ENCODE measurements around the gene ENG. TPM values are rescaled to one million over a fixed set of nuclear protein-coding genes. Genes with fewer than 3 reads are reported as not detected.
A peak's percentile ranks its signal among the peaks of the same experiment; 100 is the strongest.

ENG gene
- total and polyA plus RNA-seq, 2 experiments from 2014 or later = 1.4 to 2.6 TPM

DNA sequence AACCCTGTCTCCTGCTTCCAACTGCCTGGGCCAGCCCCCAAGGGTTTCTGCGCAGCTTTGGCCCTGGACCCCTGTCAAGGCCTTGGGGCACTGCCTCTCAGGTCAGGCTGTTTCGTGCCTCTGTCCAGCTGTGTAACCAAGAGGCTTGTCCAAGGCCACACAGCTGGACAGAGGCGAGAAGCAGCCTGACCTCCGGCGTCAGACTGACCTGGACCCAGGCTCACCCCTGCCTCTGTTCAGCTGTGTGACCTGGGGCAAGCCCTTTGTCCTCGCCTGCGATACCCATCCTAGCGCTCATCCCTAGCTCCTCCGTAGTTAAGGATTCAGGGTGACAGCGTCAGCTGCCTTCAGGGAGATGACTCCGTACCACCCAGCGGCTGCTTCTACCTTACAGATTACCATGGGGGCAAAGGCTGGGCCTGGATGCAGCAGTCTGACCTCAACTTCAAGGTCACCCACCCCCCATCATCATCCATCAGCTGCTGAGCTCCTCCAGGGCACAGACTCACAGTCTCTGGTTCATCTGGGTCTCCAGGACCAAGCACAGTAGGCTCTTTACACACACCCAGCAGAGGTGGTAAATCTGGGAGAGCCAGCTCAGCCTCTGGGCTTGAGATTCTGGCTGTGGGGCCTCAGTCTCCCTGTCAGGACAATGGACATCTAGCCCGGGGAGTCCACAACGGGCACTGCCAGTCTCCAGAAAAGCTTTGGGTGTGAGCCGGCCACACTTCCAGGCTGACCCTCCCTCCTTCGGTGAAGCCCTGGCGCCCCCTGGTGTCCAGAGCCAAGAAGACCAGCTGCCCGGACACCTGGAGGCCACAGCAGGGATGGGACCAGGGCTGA is 15.1 kb upstream of the ENG start:
- H3K27me3 Mint-ChIP-seq (ENCODE audit: insufficient read depth, low read depth, poor library complexity) = peaks cover 14% of the 10 kb centered on the region
- ATAC-seq = peak; percentile 91
- H3K27ac Mint-ChIP-seq = no peak overlapping the region

DNA sequence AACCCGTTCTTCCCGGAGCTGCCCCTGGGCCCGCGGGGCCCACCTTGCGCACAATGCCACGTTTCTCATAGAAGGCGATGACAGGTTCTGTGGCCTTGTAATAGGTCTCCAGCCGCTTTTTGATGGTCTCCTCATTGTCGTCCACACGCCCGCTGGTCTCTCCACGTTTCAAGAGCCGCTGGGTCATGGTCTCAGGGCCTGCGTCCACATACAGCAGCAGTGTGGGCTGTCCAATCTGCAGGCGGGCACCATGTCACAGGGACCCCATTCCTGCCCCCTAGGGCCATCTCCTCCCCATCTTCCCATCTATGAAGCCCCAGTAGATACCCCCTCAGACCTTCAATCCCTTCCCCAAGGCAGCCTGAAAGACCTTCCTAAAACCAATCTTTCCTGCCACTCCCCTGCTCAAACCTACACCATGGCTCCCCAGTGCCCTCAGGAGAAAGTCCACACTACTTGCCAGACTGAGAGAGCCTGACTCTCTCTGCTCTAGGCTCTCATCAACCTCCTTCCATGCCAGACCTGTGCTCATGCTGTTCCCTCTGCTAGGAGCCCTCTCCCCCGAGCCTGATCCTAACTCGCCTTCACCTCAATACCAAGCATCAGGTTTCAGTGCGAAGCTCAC is 13.9 kb upstream of the ENG start:
- no peak overlapping the region for H3K4me3 ChIP-seq
- Mint-ChIP-seq H3K4me3 (no peak overlapping the region; the same call in 2 of the 3 replicates), H3K27me3 (ENCODE audit: insufficient read depth, low read depth, poor library complexity) (peaks cover 14% of the 10 kb centered on the region), H3K27ac (no peak overlapping the region), H3K9me3 (no peaks in the 10 kb centered on the region), H3K36me3 (ENCODE audit: low read depth) (0 out of 3 replicates have a peak, but pooled peaks cover 4% of the 10 kb centered on the region), H3K4me1 (peaks cover 20% of the 10 kb centered on the region)
- H3K27ac ChIP-seq (ENCODE audit: low read depth) = no peak overlapping the region
- H2AFZ ChIP-seq = no peak overlapping the region
- no peaks in the 10 kb centered on the region for H3K27me3 ChIP-seq (ENCODE audit: insufficient read depth)
- H3F3A ChIP-seq (replicated peaks; ENCODE audit: low read depth) = 0 out of 2 replicates have a peak, but pooled peaks cover 7% of the 10 kb centered on the region
- no peaks in the 10 kb centered on the region for H3K79me2 ChIP-seq (replicated peaks; ENCODE audit: insufficient read depth)
- no peaks in the 10 kb centered on the region for H3K36me3 ChIP-seq (ENCODE audit: insufficient read depth)
- H3K4me1 ChIP-seq (ENCODE audit: insufficient read depth) = no peaks in the 10 kb centered on the region; the same call in 1 of the 2 replicates
- H3K4me2 ChIP-seq = no peak overlapping the region
- H3K9me2 ChIP-seq (ENCODE audit: insufficient read depth) = no peaks in the 10 kb centered on the region
- DNase-seq (ENCODE audit: low spot score) (no peak), ATAC-seq (peak; percentile 38)
- H4K20me1 ChIP-seq (replicated peaks; ENCODE audit: insufficient read depth) = no peaks in the 10 kb centered on the region
- TF ChIP-seq, protein P1, sequence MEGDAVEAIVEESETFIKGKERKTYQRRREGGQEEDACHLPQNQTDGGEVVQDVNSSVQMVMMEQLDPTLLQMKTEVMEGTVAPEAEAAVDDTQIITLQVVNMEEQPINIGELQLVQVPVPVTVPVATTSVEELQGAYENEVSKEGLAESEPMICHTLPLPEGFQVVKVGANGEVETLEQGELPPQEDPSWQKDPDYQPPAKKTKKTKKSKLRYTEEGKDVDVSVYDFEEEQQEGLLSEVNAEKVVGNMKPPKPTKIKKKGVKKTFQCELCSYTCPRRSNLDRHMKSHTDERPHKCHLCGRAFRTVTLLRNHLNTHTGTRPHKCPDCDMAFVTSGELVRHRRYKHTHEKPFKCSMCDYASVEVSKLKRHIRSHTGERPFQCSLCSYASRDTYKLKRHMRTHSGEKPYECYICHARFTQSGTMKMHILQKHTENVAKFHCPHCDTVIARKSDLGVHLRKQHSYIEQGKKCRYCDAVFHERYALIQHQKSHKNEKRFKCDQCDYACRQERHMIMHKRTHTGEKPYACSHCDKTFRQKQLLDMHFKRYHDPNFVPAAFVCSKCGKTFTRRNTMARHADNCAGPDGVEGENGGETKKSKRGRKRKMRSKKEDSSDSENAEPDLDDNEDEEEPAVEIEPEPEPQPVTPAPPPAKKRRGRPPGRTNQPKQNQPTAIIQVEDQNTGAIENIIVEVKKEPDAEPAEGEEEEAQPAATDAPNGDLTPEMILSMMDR (conservative IDR thresholded peaks at IDR 0.05; ENCODE audit: low read depth in 2 of 2) = no peak
- TF ChIP-seq NANOG (IDR thresholded peaks at IDR 0.05; ENCODE audit: borderline replicate concordance) (no peak), POLR2AphosphoS5 (IDR thresholded peaks at IDR 0.05; ENCODE audit: low read depth) (no peak), CREB1 (CRISPR knock-in tag; IDR thresholded peaks at IDR 0.05; ENCODE audit: low read depth) (no peak), JUNB (IDR thresholded peaks at IDR 0.05; ENCODE audit: unreplicated experiment) (no peak), ZNF114 (CRISPR knock-in tag; IDR thresholded peaks at IDR 0.05) (no peak), STAT1 (IDR thresholded peaks at IDR 0.05; ENCODE audit: unreplicated experiment) (no peak)
- TF ChIP-seq, protein P2, sequence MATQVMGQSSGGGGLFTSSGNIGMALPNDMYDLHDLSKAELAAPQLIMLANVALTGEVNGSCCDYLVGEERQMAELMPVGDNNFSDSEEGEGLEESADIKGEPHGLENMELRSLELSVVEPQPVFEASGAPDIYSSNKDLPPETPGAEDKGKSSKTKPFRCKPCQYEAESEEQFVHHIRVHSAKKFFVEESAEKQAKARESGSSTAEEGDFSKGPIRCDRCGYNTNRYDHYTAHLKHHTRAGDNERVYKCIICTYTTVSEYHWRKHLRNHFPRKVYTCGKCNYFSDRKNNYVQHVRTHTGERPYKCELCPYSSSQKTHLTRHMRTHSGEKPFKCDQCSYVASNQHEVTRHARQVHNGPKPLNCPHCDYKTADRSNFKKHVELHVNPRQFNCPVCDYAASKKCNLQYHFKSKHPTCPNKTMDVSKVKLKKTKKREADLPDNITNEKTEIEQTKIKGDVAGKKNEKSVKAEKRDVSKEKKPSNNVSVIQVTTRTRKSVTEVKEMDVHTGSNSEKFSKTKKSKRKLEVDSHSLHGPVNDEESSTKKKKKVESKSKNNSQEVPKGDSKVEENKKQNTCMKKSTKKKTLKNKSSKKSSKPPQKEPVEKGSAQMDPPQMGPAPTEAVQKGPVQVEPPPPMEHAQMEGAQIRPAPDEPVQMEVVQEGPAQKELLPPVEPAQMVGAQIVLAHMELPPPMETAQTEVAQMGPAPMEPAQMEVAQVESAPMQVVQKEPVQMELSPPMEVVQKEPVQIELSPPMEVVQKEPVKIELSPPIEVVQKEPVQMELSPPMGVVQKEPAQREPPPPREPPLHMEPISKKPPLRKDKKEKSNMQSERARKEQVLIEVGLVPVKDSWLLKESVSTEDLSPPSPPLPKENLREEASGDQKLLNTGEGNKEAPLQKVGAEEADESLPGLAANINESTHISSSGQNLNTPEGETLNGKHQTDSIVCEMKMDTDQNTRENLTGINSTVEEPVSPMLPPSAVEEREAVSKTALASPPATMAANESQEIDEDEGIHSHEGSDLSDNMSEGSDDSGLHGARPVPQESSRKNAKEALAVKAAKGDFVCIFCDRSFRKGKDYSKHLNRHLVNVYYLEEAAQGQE (IDR thresholded peaks at IDR 0.05; ENCODE audit: unreplicated experiment) = no peak
- TF ChIP-seq, protein P3, sequence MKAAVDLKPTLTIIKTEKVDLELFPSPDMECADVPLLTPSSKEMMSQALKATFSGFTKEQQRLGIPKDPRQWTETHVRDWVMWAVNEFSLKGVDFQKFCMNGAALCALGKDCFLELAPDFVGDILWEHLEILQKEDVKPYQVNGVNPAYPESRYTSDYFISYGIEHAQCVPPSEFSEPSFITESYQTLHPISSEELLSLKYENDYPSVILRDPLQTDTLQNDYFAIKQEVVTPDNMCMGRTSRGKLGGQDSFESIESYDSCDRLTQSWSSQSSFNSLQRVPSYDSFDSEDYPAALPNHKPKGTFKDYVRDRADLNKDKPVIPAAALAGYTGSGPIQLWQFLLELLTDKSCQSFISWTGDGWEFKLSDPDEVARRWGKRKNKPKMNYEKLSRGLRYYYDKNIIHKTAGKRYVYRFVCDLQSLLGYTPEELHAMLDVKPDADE (IDR thresholded peaks at IDR 0.05) = no peak

More for the DNA sequence above, 15.1 kb upstream of the ENG start:
- Mint-ChIP-seq H3K4me1 (peaks cover 20% of the 10 kb centered on the region), H3K4me3 (no peak overlapping the region), H3K9me3 (no peaks in the 10 kb centered on the region), H3K36me3 (ENCODE audit: low read depth) (0 out of 3 replicates have a peak, but pooled peaks cover 4% of the 10 kb centered on the region)
- Histone ChIP-seq H3K9me2 (ENCODE audit: insufficient read depth) (no peaks in the 10 kb centered on the region), H3K4me1 (ENCODE audit: insufficient read depth) (no peaks in the 10 kb centered on the region; the same call in 1 of the 2 replicates), H3K4me2 (no peak overlapping the region), H3K36me3 (ENCODE audit: insufficient read depth) (no peaks in the 10 kb centered on the region), H3K27ac (ENCODE audit: low read depth) (no peak overlapping the region), H3K4me3 (no peak overlapping the region), H3F3A (replicated peaks; ENCODE audit: low read depth) (0 out of 2 replicates have a peak, but pooled peaks cover 7% of the 10 kb centered on the region), H3K79me2 (replicated peaks; ENCODE audit: insufficient read depth) (no peaks in the 10 kb centered on the region), H4K20me1 (replicated peaks; ENCODE audit: insufficient read depth) (no peaks in the 10 kb centered on the region), H2AFZ (no peak overlapping the region), H3K27me3 (ENCODE audit: insufficient read depth) (no peaks in the 10 kb centered on the region)
- TF ChIP-seq, protein P1 (conservative IDR thresholded peaks at IDR 0.05; ENCODE audit: low read depth in 2 of 2) = peak; percentile 79 to 98
- TF ChIP-seq, protein P3 (IDR thresholded peaks at IDR 0.05) = no peak
- peak; percentile 94 for DNase-seq (ENCODE audit: low spot score)

All from GM23338 (cell line).